Measurements from ENCODE around the gene PTPRD.

DNA sequence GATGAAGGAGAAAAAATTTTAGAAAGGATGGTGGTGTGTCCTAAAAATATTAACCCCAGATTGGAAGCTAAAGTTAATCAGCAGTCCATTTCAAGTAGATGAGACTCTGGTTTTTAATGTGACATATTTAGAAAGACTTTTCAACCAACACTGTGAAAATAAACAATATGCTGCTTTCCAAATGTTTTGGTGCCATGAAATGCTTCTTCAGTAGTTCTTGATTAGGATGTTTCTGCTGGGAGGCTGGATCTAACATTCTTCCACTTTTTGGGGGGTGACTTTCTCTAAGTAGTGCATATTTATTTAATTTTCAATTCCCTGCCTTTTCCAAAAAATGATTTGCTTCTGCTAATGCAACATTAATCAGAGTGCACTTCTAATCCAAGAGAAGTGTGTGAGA, 2219.9 kb downstream of the PTPRD start:
- TF ChIP-seq, protein P1, sequence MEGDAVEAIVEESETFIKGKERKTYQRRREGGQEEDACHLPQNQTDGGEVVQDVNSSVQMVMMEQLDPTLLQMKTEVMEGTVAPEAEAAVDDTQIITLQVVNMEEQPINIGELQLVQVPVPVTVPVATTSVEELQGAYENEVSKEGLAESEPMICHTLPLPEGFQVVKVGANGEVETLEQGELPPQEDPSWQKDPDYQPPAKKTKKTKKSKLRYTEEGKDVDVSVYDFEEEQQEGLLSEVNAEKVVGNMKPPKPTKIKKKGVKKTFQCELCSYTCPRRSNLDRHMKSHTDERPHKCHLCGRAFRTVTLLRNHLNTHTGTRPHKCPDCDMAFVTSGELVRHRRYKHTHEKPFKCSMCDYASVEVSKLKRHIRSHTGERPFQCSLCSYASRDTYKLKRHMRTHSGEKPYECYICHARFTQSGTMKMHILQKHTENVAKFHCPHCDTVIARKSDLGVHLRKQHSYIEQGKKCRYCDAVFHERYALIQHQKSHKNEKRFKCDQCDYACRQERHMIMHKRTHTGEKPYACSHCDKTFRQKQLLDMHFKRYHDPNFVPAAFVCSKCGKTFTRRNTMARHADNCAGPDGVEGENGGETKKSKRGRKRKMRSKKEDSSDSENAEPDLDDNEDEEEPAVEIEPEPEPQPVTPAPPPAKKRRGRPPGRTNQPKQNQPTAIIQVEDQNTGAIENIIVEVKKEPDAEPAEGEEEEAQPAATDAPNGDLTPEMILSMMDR (IDR thresholded peaks at IDR 0.05; ENCODE audit: insufficient read depth, low read length, poor library complexity, severe bottlenecking) = no peak
- no peak for TF ChIP-seq EZH2phosphoT487 (conservative IDR thresholded peaks at IDR 0.05; ENCODE audit: low read length)
